Subcutaneous abdominal adipose tissue (tissue), 5 donors: Measurements from ENCODE around the gene KIF21B.

Source experiments
- H3K27ac ChIP-seq: one replicate; pipeline ENCODE4 v1.7.0; 2013; ENCODE audit warnings: low read depth, mild to moderate bottlenecking, inconsistent platforms, low read length, moderate library complexity
- H3K27me3 ChIP-seq, 5 donors: one replicate each; pipeline ENCODE4 v1.7.0; 2013; ENCODE audit warnings: low read length in 5 of 5, inconsistent platforms in 1 of 5; ENCODE audit not compliant: control insufficient read depth in 5 of 5, insufficient read depth in 4 of 5
- H3K36me3 ChIP-seq, 5 donors: one replicate each; pipeline ENCODE4 v1.7.0; 2013; ENCODE audit warnings: low read length in 5 of 5; ENCODE audit not compliant: control insufficient read depth in 5 of 5, insufficient read depth in 5 of 5
- H3K4me1 ChIP-seq, 5 donors: one replicate each; pipeline ENCODE4 v1.7.0; 2013; ENCODE audit warnings: low read length in 5 of 5, mild to moderate bottlenecking in 3 of 5, moderate library complexity in 1 of 5; ENCODE audit not compliant: control insufficient read depth in 5 of 5, insufficient read depth in 5 of 5
- H3K4me3 ChIP-seq, 5 donors: one replicate each; pipeline ENCODE4 v1.7.0; 2013; ENCODE audit warnings: low read length in 5 of 5, low read depth in 1 of 5
- H3K9ac ChIP-seq, 5 donors: one replicate each; pipeline ENCODE4 v1.7.0; 2013; ENCODE audit warnings: low read length in 5 of 5, mild to moderate bottlenecking in 4 of 5, moderate library complexity in 3 of 5
- H3K9me3 ChIP-seq, 5 donors: one replicate each; pipeline ENCODE4 v1.7.0; 2013; ENCODE audit warnings: low read length in 5 of 5; ENCODE audit not compliant: control insufficient read depth in 5 of 5
- donor health status: healthy.
- donor health status: healthy.
- donor health status: healthy.
- donor health status: healthy.
- donor health status: healthy.

KIF21B gene

DNA sequence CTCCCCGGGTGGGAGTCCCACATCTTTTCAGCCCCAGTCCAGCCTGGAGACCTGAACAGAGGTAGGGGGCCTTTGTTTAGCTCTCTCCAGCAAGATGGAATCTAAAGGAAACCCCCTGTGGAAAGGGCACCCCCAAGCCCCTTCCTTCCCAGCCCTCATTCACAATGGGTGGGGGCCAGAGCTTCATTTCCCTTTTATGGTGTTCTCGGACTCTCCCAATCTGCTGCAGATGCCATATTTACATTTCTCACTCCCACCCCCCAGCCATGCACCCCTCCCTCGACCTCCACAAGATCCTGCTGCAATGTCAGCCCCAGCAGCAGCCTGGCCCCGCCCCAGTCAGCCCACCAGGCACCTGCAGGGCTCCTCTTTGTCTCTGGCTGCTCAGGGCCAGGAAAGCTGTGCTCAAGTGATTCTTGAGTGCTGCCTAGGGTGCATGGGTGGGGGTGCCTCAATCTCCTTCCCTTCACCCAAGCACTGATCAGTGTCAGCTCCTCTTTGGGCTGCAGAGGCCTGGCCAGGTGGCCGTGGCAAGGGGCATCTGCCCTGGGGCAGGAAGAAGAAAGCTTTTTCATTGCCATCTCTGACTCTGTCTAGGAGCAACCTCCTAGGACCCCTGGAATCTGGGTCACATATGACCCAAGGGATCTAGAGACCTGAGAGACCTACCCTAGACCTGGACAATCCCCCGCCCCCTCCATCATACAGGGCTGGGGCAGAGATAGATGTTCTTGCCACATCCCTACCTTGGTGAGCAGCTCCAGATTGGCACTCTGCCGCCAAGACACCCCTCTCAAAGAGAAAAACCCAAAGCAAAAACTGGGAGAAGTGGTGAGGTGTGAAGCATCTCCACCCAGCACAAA lies 1.7 kb downstream of the KIF21B start:
- Histone ChIP-seq H3K27me3 (peaks cover 4 to 27% (median 10%) of the 10 kb centered on the region in 5 donors), H3K4me3 (no peak overlapping the region), H3K9ac (no peak overlapping the region), H3K9me3 (no peaks in the 10 kb centered on the region), H3K27ac (no peak overlapping the region), H3K36me3 (no peaks in the 10 kb centered on the region), H3K4me1 (peaks cover 0 to 66% (median 34%) of the 10 kb centered on the region in 5 donors)

GRCh38 chr1:201020721-201021629 lies 2.5 kb downstream of the KIF21B start:
- Histone ChIP-seq H3K9ac (no peak overlapping the region), H3K4me3 (no peak overlapping the region), H3K4me1 (peaks cover 0 to 66% (median 33%) of the 10 kb centered on the region in 5 donors), H3K36me3 (no peaks in the 10 kb centered on the region), H3K27me3 (peaks cover 4 to 30% (median 13%) of the 10 kb centered on the region in 5 donors), H3K27ac (no peak overlapping the region), H3K9me3 (no peaks in the 10 kb centered on the region)

- Histone ChIP-seq H3K9me3 (no peaks in the 10 kb centered on the region), H3K9ac (no peak overlapping the region), H3K27me3 (peaks cover 12 to 37% (median 13%) of the 10 kb centered on the region in 5 donors), H3K27ac (no peak overlapping the region), H3K4me1 (peaks cover 0 to 67% (median 34%) of the 10 kb centered on the region in 5 donors), H3K36me3 (no peaks in the 10 kb centered on the region), H3K4me3 (no peak overlapping the region)
These were observed 3.4 kb downstream of the KIF21B start for GRCh38 chr1:201020040-201020591.

- H3K36me3 ChIP-seq, result no peaks in the 10 kb centered on the region
- no peak overlapping the region for H3K27ac ChIP-seq
- no peak overlapping the region for H3K4me3 ChIP-seq
- no peak overlapping the region for H3K9ac ChIP-seq
- H3K4me1 ChIP-seq, result peaks cover 0 to 73% (median 34%) of the 10 kb centered on the region in 5 donors
- no peaks in the 10 kb centered on the region for H3K9me3 ChIP-seq
- H3K27me3 ChIP-seq, result peaks cover 12 to 43% (median 18%) of the 10 kb centered on the region in 5 donors
These were observed 4.1 kb downstream of the KIF21B start for GRCh38 chr1:201019321-201019977.

GRCh38 chr1:201017828-201018163 lies 5.7 kb downstream of the KIF21B start:
- no peaks in the 10 kb centered on the region for H3K9me3 ChIP-seq
- H3K27ac ChIP-seq, result no peak overlapping the region
- peaks cover 0 to 70% (median 33%) of the 10 kb centered on the region in 5 donors for H3K4me1 ChIP-seq
- H3K36me3 ChIP-seq, result no peaks in the 10 kb centered on the region
- H3K9ac ChIP-seq, result no peak overlapping the region
- peaks cover 12 to 56% (median 23%) of the 10 kb centered on the region in 5 donors for H3K27me3 ChIP-seq
- H3K4me3 ChIP-seq, result no peak overlapping the region

- no peaks in the 10 kb centered on the region for H3K36me3 ChIP-seq
- H3K4me3 ChIP-seq, result no peak overlapping the region
- H3K27me3 ChIP-seq, result peaks cover 9 to 53% (median 25%) of the 10 kb centered on the region in 5 donors
- peaks cover 0 to 64% (median 29%) of the 10 kb centered on the region in 5 donors for H3K4me1 ChIP-seq
- no peak overlapping the region for H3K9ac ChIP-seq
- no peaks in the 10 kb centered on the region for H3K9me3 ChIP-seq
- H3K27ac ChIP-seq, result no peak overlapping the region
These were observed 6.3 kb downstream of the KIF21B start for GRCh38 chr1:201016943-201017827.

- no peaks in the 10 kb centered on the region for H3K9me3 ChIP-seq
- H3K4me1 ChIP-seq, result peaks cover 0 to 58% (median 29%) of the 10 kb centered on the region in 5 donors
- H3K9ac ChIP-seq, result no peak overlapping the region
- H3K27ac ChIP-seq, result no peak overlapping the region
- H3K36me3 ChIP-seq, result no peaks in the 10 kb centered on the region
- peaks cover 9 to 53% (median 28%) of the 10 kb centered on the region in 5 donors for H3K27me3 ChIP-seq
- no peak overlapping the region for H3K4me3 ChIP-seq
These were observed 7.3 kb downstream of the KIF21B start for GRCh38 chr1:201016211-201016651.

- Histone ChIP-seq H3K4me1 (peaks cover 0 to 54% (median 29%) of the 10 kb centered on the region in 5 donors), H3K27me3 (peaks cover 9 to 58% (median 32%) of the 10 kb centered on the region in 5 donors), H3K9me3 (no peaks in the 10 kb centered on the region), H3K4me3 (no peak overlapping the region), H3K27ac (no peak overlapping the region), H3K9ac (no peak overlapping the region), H3K36me3 (no peaks in the 10 kb centered on the region)
These were observed 7.9 kb downstream of the KIF21B start for GRCh38 chr1:201015551-201016091.
